ACC112 (cell line): ENCODE measurements around the gene ENPEP.
"Not testable (repeated sequence)": the region's sequence is repeated elsewhere in the genome, so short reads cannot be mapped to it uniquely, and the experiment has no call there.

Experiments
- H2AFZ ChIP-seq: fragments of 200-600 bp; sonication (generic); one replicate; pipeline ENCODE4 v1.6.0; 2017; ENCODE audit warnings: antibody characterized with exemption, low read length; ENCODE audit not compliant: unreplicated experiment
- H3K27ac ChIP-seq: fragments of 200-600 bp; sonication (generic); 2 replicates; pipeline ENCODE4 v1.5.1; 2014; ENCODE audit warnings: low read depth, mild to moderate bottlenecking, antibody characterized with exemption, low read length, moderate library complexity
- H3K27me3 ChIP-seq: fragments of 200-600 bp; sonication (generic); 2 replicates; pipeline ENCODE4 v1.6.1; 2014; ENCODE audit warnings: mild to moderate bottlenecking, antibody characterized with exemption, low read length, moderate library complexity, mixed read lengths; ENCODE audit not compliant: insufficient read depth
- H3K36me3 ChIP-seq: fragments of 200-600 bp; sonication (generic); 2 replicates; pipeline ENCODE4 v1.6.1; 2016; ENCODE audit warnings: mild to moderate bottlenecking, antibody characterized with exemption, low read length, moderate library complexity, mixed read lengths; ENCODE audit not compliant: insufficient read depth
- H3K4me1 ChIP-seq: fragments of 200-600 bp; sonication (generic); one replicate; pipeline ENCODE4 v1.6.1; 2016; ENCODE audit warnings: low read length, mixed read lengths; ENCODE audit not compliant: insufficient read depth, unreplicated experiment, control insufficient read depth
- H3K4me3 ChIP-seq: fragments of 200-600 bp; sonication (generic); 2 replicates; pipeline ENCODE4 v1.5.1; 2014; ENCODE audit warnings: mild to moderate bottlenecking, low read depth, low read length
- H3K79me2 ChIP-seq: fragments of 200-600 bp; sonication (generic); one replicate; pipeline ENCODE4 v1.6.0; 2016; ENCODE audit warnings: low read length; ENCODE audit not compliant: control insufficient read depth, unreplicated experiment, insufficient read depth

The ENPEP gene

DNA sequence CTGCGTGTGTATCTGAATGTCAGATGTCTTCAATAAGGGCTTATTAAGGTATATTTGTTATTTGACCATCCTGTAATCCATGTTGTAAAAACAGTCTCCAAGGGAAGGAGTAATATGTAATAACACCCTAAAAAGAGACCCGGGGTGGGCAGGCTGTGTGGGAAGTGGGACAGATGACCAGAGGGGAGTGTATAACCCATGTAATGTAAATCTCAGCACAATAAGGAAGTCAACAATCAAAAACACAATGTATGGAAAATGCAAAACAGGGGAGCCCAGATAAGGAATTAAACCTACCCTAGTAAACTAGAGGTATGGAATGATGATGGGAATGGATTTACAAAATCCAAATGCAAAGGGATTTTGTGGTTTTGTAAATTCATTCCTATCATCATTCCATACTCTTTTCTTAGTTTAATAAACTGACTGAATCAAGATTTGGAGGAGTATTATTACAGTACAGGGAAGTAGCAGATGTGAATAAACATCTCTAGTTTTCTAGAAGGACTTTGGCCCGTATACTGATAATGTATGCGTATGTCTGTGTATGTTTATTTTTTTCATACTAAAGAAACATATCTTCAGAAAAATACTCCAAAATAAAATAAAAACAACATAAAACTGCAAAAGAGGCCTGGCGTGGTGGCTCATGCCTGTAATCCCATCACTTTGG, 15.7 kb upstream of the ENPEP start:
- H3K27me3 ChIP-seq = peaks cover 18% of the 10 kb centered on the region
- H3K36me3 ChIP-seq = no peaks in the 10 kb centered on the region
- H3K27ac ChIP-seq = no peak overlapping the region
- no peak overlapping the region for H3K4me3 ChIP-seq
- no peaks in the 10 kb centered on the region for H3K4me1 ChIP-seq
- H2AFZ ChIP-seq = no peak overlapping the region
- no peaks in the 10 kb centered on the region for H3K79me2 ChIP-seq

DNA sequence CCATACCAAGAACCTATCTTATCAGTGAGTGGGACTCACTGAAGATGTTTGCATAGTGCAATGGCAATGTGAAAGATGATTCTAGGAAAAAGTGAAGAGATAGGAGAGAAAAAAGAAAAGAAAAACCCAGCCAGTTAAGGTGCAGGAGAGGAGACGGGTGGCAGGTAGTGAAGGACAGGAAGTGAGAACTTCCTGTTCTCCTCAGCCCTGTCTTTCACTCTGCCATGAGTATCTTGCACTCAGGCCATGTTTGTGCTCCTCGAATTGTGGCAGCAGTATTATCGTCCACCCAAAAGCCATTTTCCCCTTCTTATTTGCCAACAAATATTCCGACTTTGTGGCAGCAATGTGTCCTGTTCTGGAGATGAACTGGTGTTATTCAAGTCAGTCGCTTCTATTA, 8.6 kb upstream of the ENPEP start:
- H3K4me3 ChIP-seq = no peak overlapping the region
- no peaks in the 10 kb centered on the region for H3K79me2 ChIP-seq
- no peaks in the 10 kb centered on the region for H3K4me1 ChIP-seq
- 0 out of 2 replicates have a peak, but pooled peaks cover 7% of the 10 kb centered on the region for H3K27me3 ChIP-seq
- H3K36me3 ChIP-seq = no peaks in the 10 kb centered on the region
- no peak overlapping the region for H2AFZ ChIP-seq
- no peak overlapping the region for H3K27ac ChIP-seq

DNA sequence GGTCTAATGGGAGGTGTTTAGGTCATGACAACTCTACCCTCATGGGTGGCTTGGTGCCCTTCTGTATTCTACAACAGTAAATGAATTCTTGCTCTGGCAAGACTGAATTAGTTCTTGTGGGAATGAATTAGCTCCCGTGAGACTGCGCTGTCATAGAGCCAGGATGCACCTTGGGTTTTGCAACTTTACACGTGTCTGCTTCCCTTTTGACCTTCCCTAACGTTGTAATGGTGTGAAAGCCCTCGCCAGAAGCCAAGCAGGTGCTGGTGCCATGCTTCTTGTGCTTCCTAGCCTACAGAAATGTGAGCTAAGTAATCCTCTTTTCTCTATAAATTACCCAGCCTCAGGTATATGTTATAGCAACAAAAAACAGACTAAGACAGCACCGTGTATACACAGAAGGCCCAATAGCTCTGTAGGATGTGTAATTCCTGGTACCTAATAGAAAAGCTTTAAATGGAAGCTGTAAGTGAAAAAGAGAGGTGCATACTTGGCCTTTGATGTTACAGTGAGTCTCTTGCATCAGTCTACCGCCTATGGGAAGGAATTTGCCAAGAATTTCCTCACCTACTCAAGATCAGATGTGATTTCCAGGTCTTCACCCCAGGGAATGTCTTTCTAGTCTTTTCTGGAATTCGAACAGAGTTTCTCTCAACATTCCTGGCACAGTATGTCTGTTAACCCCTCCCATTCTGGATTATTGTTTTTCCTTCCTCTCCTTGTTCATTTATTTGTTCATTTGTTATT, 3.2 kb upstream of the ENPEP start:
- Histone ChIP-seq H3K4me1 (no peaks in the 10 kb centered on the region), H3K79me2 (no peaks in the 10 kb centered on the region), H3K4me3 (no peak overlapping the region), H3K36me3 (no peaks in the 10 kb centered on the region), H3K27ac (no peak overlapping the region), H2AFZ (no peak overlapping the region), H3K27me3 (peaks cover 24% of the 10 kb centered on the region; the same call in 1 of the 2 replicates)

DNA sequence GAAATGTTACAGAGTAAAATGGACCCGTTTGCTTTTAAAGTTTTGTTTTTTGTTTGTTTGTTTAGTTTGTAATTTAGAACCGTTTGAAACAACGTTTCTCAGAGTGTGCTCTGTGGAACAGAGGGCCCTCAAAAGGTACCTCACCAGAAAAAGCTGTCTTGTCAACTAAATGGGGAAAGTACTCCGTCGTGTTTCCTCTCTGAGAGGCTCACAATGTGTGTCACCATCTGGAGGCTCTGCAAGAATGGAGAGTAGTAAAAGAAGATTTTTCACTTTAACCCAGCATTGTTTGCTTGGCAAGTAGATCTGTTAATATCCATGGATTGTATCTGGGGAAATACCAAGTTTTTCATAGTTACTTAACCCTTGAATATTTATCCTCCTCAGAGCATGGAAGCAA, 1.5 kb upstream of the ENPEP start:
- peaks cover 20% of the 10 kb centered on the region; the same call in 1 of the 2 replicates for H3K27me3 ChIP-seq
- H3K4me1 ChIP-seq = peaks cover 2% of the 10 kb centered on the region
- H3K36me3 ChIP-seq = no peaks in the 10 kb centered on the region
- no peak overlapping the region for H3K27ac ChIP-seq
- no peak overlapping the region for H3K4me3 ChIP-seq
- no peak overlapping the region for H2AFZ ChIP-seq
- no peaks in the 10 kb centered on the region for H3K79me2 ChIP-seq

DNA sequence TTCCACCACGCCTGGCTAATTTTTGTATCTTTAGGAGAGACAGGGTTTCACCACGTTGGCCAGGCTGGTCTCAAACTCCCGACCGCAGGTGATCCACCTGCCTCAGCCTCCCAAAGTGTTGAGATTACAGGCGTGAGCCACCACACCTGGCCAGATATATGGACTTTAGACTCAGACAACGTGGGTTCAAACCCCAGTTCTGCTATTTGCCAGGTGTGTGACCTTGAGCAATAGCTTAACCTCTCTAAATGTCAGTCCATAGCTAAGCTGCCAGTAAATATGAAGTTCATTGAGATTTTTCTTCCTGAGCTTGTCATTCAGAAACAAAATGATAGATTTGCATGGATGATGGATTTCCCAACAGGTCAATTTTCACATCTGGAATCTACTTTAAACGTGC, 875 bp upstream of the ENPEP start:
- not testable (repeated sequence) for H2AFZ ChIP-seq

DNA sequence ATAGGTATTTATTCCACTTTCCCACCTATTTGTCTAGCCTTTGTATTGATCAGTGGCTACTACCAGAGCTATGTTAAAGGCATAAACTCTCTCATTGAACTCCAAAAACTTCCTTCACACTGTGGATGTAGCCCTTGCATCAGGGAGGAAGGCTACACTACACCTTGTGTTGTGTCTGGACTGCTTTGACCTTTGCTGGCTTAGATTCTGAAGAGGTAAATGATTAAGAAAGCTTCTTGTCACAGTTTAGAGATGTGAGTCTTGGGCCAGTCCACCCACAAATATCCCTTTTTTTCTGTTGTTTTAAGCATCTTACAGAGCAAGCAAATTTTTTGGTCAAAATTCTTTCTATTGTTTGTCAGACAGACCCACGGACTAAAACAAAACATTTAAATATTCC, 1.9 kb downstream of the ENPEP start:
- no peak overlapping the region for H3K4me3 ChIP-seq
- H2AFZ ChIP-seq = no peak overlapping the region
- peaks cover 17% of the 10 kb centered on the region; the same call in 1 of the 2 replicates for H3K27me3 ChIP-seq
- H3K36me3 ChIP-seq = no peaks in the 10 kb centered on the region
- no peak overlapping the region for H3K27ac ChIP-seq
- no peaks in the 10 kb centered on the region for H3K79me2 ChIP-seq
- H3K4me1 ChIP-seq = peaks cover 7% of the 10 kb centered on the region

More for the DNA sequence above, 875 bp upstream of the ENPEP start:
- H3K27me3 ChIP-seq = peaks cover 17% of the 10 kb centered on the region; the same call in 1 of the 2 replicates
- H3K79me2 ChIP-seq, H3K4me1 ChIP-seq, H3K4me3 ChIP-seq, H3K27ac ChIP-seq, H3K36me3 ChIP-seq: not testable (repeated sequence)

DNA sequence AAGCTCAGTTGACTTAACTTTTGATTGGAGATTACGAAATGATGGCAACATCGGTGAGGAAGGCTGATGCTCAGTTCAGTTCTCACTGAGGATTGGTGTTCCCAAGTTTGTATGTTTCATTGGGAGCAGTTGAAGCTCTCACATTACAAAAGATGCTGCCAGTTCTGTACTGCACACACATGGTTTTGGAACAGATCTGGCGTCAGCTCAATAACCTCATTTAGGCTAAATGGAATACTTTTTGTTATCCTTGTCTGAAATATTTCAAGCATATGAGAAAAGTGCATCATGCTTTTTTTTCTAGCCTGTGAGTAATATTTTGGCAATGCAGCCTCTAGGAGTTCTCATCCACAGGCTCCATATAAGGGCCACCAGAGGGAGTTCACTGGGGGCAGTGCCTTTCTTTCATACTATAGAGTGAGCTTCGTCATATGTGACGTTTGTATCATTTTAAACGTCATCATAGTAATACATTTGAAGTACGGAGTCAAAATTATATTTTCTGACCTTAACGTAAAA, 4.1 kb downstream of the ENPEP start:
- Histone ChIP-seq H2AFZ (no peak overlapping the region), H3K36me3 (no peaks in the 10 kb centered on the region), H3K27me3 (peaks cover 17% of the 10 kb centered on the region; the same call in 1 of the 2 replicates), H3K79me2 (no peaks in the 10 kb centered on the region), H3K4me3 (peak overlapping the region; percentile 54), H3K27ac (peak overlapping the region; percentile 78), H3K4me1 (peaks cover 12% of the 10 kb centered on the region)

DNA sequence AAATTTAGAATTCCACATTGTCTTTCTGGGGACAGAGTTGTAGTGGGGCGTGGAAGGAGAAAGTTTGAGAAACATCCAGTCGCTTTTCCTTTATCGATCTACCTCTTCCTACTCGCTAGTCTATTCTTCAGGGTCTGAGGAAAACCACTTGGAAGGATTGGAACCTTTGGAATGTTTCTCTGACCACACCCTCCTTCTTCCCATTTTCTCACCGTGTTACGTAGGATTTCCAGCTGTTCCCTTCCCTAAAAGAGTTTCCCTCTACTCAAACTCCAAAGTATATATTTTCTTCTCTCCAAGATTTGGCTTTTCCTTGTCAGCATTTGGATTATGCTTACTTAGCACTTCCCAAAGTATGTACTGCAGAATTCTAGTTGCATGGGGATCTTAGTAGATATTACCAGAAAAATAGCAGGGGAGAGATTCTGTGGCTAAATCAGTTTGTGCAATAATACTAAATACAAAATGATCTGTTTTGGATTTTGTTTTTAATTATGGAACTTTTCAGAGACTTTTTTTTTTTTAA, 4.9 kb downstream of the ENPEP start:
- peaks cover 19% of the 10 kb centered on the region for H3K4me1 ChIP-seq
- H3K79me2 ChIP-seq = no peaks in the 10 kb centered on the region
- peak overlapping the region; percentile 32 for H3K4me3 ChIP-seq
- H3K27me3 ChIP-seq = peaks cover 12% of the 10 kb centered on the region; the same call in 1 of the 2 replicates
- H3K27ac ChIP-seq = peak overlapping the region; percentile 78
- H3K36me3 ChIP-seq = no peaks in the 10 kb centered on the region
- peak overlapping the region; percentile 33 for H2AFZ ChIP-seq

DNA sequence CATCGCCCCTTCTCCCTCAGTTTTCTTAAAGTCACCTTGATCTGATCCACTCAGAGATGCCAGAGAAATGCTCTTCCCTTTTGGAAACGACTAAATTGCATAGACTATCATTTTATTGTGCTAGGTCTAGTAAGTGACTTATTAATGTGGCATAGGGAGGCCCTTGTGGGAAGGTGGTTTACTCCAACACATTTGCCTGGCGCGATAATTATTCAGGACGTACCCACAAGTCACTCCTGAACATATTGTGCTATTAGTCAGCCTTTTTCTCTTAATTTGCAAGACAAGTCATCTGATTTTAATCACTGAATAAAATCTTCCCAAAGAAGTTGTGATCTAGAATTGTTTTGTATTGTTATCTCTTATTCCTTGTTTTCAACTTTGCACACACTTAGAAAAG, 7.6 kb downstream of the ENPEP start:
- Histone ChIP-seq H3K4me1 (peaks cover 35% of the 10 kb centered on the region), H2AFZ (no peak overlapping the region), H3K36me3 (no peaks in the 10 kb centered on the region), H3K79me2 (no peaks in the 10 kb centered on the region), H3K4me3 (no peak overlapping the region), H3K27ac (peak overlapping the region; percentile 55), H3K27me3 (no peaks in the 10 kb centered on the region)

DNA sequence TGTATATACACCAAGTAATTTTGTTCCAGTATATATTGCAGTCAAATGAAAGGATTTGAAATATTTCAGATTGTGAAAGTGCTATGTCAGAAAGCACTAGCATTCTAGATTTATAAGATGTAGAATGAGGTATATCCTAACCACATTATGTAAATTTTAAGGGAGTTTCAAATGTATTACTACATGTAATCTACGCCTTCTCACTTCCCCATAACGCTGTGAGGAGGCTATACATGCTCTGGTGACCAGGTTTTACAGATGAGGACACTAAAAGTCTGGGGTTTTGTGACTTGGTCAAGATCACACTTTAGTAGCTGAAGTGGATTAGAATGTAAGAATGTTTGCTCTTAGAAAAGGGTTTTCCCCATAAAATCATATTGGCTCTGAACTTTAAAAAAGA, 8.1 kb downstream of the ENPEP start:
- Histone ChIP-seq H3K4me1 (peaks cover 36% of the 10 kb centered on the region), H2AFZ (no peak overlapping the region), H3K27me3 (no peaks in the 10 kb centered on the region), H3K27ac (peak overlapping the region; percentile 55), H3K4me3 (no peak overlapping the region), H3K79me2 (no peaks in the 10 kb centered on the region), H3K36me3 (no peaks in the 10 kb centered on the region)
